Tibial nerve (tissue), 4 donors: ENCODE results near the gene SRRM5. TPM values are rescaled to one million over a fixed set of nuclear protein-coding genes. Genes with fewer than 3 reads are reported as not detected.
A peak's percentile ranks its signal among the peaks of the same experiment; 100 is the strongest.

Experiments used
- DNase-seq, 2 donors: peaks; one replicate each; pipeline ENCODE4 v3.0.0-alpha.2; 2019; ENCODE audit warnings: low spot score in 2 of 2
- H3K27ac ChIP-seq, 4 donors: fragments of 200-600 bp; sonication (generic) in 3 of 4; one replicate each; pipeline ENCODE4 v1.5.1; 2017 to 2019; ENCODE audit warnings: mild to moderate bottlenecking in 1 of 4
- H3K27me3 ChIP-seq, 2 donors: fragments of 200-600 bp; sonication (generic) in 1 of 2; one replicate each; pipeline versions ENCODE4 v1.5.1 to v1.6.0; 2017 to 2019
- H3K36me3 ChIP-seq, 3 donors: fragments of 200-600 bp; sonication (generic); one replicate each; pipeline ENCODE4 v1.5.1; 2018 to 2019
- H3K4me1 ChIP-seq, 4 donors: fragments of 200-600 bp; sonication (generic) in 3 of 4; one replicate each; pipeline ENCODE4 v1.5.1; 2017 to 2019
- H3K4me3 ChIP-seq, 4 donors: fragments of 200-600 bp; sonication (generic) in 3 of 4; one replicate each; pipeline ENCODE4 v1.5.1; 2017 to 2019; ENCODE audit warnings: mild to moderate bottlenecking in 1 of 4, moderate library complexity in 1 of 4
- H3K9me3 ChIP-seq, 4 donors: fragments of 200-600 bp; sonication (generic) in 3 of 4; one replicate each; pipeline ENCODE4 v1.5.1; 2017 to 2019
- EP300 ChIP-seq, 2 donors: sonication (generic); formaldehyde crosslinking; IDR thresholded peaks; one replicate each; pipeline ENCODE4 v1.6.1; 2017; ENCODE audit warnings: antibody characterized with exemption in 2 of 2, mild to moderate bottlenecking in 1 of 2
- POLR2A ChIP-seq, 2 donors: fragments of 450-650 bp; IDR thresholded peaks; one replicate each; pipeline ENCODE4 v1.6.1; 2017; ENCODE audit warnings: antibody characterized with exemption in 2 of 2, mild to moderate bottlenecking in 2 of 2, moderate library complexity in 2 of 2
- WGBS, 2 donors: methylation state at CpG; one replicate each; pipeline ENCODE4 v1.1.5; 2018; 5-methylcytosine and 5-hydroxymethylcytosine counted together
- total RNA-seq, 4 donors: library from RNA; depleted of rRNA; stranded (reverse); fragments of >200 nt; gene quantifications; one replicate each; pipeline ENCODE4 v1.1.0, GENCODE V29; 2016
- TF ChIP-seq, protein P1 (sequence below), 5 experiments: fragments of 200-600 bp in 3 of 5; fragments of 450-650 bp in 2 of 5; sonication (generic) in 3 of 5; IDR thresholded peaks; one replicate each; pipeline ENCODE4 v1.5.1; 2016 to 2019; ENCODE audit warnings: antibody characterized with exemption in 5 of 5, mild to moderate bottlenecking in 3 of 5, moderate library complexity in 2 of 5

SRRM5 gene
- total RNA-seq, 4 donors from 2014 or later = 0.20 to 0.84 (median 0.52) TPM

DNA sequence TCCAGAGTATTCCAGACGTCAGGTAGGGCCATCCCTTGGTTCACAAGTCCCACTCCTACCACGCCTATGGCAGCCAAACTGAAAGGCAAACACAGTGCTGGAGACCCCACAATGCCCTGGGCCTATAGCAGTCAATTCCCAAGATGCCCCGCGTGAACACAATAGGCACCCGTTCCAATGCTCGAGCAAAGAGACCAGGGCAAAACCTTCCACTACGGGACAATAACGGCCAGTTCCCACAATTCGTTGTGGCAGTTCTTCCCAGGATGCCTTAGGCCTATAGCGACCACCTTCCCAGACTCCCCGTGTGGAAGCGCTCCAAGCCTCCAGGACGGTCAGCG lies 7.0 kb downstream of the SRRM5 start:
- Histone ChIP-seq H3K9me3 (no peaks in the 10 kb centered on the region), H3K27me3 (no peaks in the 10 kb centered on the region), H3K36me3 (peaks cover 0 to 6% (median 0%) of the 10 kb centered on the region in 3 donors), H3K4me3 (peak overlapping the region; percentile 59 to 99 (median 92)), H3K27ac (peak overlapping the region; percentile 94 to 96 (median 96)), H3K4me1 (peaks cover 0 to 40% (median 11%) of the 10 kb centered on the region in 4 donors)
- no peak for DNase-seq
- no peak for TF ChIP-seq EP300 (IDR thresholded peaks at IDR 0.05)
- TF ChIP-seq, protein P1, sequence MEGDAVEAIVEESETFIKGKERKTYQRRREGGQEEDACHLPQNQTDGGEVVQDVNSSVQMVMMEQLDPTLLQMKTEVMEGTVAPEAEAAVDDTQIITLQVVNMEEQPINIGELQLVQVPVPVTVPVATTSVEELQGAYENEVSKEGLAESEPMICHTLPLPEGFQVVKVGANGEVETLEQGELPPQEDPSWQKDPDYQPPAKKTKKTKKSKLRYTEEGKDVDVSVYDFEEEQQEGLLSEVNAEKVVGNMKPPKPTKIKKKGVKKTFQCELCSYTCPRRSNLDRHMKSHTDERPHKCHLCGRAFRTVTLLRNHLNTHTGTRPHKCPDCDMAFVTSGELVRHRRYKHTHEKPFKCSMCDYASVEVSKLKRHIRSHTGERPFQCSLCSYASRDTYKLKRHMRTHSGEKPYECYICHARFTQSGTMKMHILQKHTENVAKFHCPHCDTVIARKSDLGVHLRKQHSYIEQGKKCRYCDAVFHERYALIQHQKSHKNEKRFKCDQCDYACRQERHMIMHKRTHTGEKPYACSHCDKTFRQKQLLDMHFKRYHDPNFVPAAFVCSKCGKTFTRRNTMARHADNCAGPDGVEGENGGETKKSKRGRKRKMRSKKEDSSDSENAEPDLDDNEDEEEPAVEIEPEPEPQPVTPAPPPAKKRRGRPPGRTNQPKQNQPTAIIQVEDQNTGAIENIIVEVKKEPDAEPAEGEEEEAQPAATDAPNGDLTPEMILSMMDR (IDR thresholded peaks at IDR 0.05) = no peak
- TF ChIP-seq POLR2A (IDR thresholded peaks at IDR 0.05) = no peak
- WGBS, 2 donors = 0 to 2% methylated on average over 14 of the region's 14 CpGs

DNA sequence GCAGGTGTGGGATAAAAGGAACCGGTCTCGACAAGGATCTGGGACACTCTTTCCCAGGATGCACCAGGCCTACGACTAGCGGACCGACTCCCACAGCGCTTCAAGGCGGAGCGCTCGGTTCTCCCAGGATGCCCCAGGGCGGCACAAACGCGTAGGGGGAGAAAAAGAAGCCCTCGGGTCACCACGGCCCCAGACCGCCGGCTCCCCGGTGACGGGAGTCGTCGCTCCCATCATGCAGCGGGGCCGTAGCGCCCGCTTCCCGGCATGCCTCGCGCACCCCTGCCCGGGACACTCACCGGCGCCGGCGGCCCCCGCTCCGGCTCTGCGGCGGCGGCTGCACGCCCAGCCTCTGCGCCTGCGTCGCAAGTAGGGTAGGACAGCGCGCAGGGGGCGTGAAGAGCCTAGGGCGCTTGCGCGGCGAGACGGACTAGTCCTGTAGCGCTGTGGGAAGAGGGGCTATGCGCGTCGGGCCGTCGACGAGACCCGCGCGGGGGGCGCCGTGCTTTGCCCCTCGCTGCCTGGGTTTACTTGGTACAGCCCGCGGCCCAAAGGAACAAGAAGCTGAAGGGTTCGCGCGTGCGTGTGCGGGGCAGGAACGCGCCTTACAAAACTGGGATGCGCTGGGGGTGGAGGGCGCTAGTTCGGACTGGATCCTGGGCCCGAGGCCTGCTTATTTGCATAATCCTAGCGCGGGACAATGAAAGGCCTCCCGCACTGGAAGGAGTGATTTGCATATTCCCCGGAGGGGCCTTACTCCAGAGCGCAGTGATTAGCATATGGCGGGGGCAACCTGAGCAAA lies 7.6 kb downstream of the SRRM5 start, which contains the start of gene ZNF428:
Gene ZNF428 (minus strand): TSS at position 368 of the 799 bp plus-strand sequence. CDS start 5,325 bp downstream, outside the sequence.
- Histone ChIP-seq H3K27ac (peak within 1 kb of the TSS; percentile 94 to 96 (median 96)), H3K36me3 (peaks cover 0 to 7% (median 0%) of the 10 kb centered on the region in 3 donors), H3K27me3 (no peaks in the 10 kb centered on the region), H3K9me3 (no peaks in the 10 kb centered on the region), H3K4me1 (peaks cover 0 to 36% (median 11%) of the 10 kb centered on the region in 4 donors), H3K4me3 (peak within 1 kb of the TSS; percentile 59 to 99 (median 92))
- DNase-seq = peak; percentile 66 to 69
- TF ChIP-seq, protein P1 (IDR thresholded peaks at IDR 0.05) = peak in 1 of 5 experiments; percentile 42
- TF ChIP-seq EP300 (IDR thresholded peaks at IDR 0.05) (peak in 1 of 2 donors; percentile 81), POLR2A (IDR thresholded peaks at IDR 0.05) (peak; percentile 67 to 82)
- WGBS, 2 donors = 0% methylated on average over 48 to 72 of the region's 81 CpGs

DNA sequence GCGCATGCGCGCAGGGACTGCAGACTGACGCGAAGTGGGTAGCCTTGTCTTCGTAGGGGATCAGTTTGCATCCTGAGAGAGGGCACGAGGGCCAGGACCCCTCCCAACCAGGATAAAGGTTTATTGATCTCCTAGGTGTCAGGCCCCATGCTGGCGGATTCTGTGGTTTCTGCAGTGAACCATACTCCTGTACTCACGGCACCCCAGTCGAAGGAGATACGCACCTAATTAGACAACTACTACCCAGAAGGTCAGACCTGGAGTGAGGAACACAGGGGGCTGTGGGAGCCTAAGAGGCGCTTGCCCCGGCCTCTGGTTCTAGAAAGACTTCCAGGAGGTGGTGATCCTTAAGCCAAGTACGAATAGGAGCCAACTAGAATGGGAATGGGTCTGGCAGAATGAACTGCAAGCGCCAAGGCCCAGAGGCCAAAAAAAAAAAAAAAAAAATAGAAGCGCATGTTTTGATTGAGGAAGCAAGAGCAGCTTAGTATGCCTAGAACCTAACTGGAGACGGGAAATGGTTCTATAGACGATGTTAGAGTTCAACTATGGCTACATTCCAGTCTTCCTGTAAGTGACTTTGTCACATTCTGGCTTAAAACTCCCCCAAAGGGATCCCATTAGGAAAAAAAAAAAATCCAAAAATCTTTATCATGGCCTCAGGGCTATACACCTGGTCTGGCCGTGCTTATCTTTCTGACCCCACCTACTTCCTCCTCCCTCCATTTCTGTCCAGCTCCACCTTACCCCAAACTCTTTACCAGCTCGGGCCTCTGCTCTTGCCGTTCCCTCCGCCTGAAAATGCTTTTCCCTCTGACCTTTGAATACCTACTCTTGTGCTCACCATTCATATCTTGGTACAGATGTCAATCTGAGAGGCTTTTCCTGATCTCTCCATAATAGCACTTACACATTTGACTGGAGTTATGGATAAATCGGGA lies 8.4 kb downstream of the SRRM5 start:
- Histone ChIP-seq H3K27ac (peak overlapping the region; percentile 94 to 96 (median 96)), H3K4me3 (peak overlapping the region; percentile 59 to 99 (median 92)), H3K36me3 (peaks cover 0 to 7% (median 2%) of the 10 kb centered on the region in 3 donors), H3K27me3 (no peaks in the 10 kb centered on the region), H3K4me1 (peaks cover 0 to 42% (median 11%) of the 10 kb centered on the region in 4 donors), H3K9me3 (no peaks in the 10 kb centered on the region)
- no peak for DNase-seq
- TF ChIP-seq EP300 (IDR thresholded peaks at IDR 0.05) (no peak), POLR2A (IDR thresholded peaks at IDR 0.05) (no peak)
- TF ChIP-seq, protein P1 (IDR thresholded peaks at IDR 0.05) = no peak
- 36 to 40% methylated on average over 21 to 22 of the region's 23 CpGs for WGBS, 2 donors

DNA sequence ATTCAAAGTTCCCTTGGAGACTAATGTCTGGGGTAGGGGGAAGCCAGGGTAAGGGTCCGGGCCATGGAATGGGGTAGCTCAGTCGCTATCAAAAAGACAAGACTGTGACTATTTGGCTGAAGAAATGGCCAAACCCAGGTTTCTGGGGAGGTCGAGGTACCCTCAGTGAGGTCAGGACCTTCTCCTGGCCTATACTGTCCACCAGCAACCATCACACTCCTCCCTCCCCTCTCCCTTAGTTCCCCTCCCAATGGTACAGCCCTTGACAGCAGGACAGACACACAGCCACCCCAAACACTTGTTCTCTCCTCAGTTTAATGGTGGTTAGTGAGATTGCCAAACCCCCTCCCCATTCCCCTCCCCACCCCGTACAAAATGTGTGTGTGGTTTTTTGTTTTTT lies 10.2 kb downstream of the SRRM5 start:
- TF ChIP-seq, protein P1 (IDR thresholded peaks at IDR 0.05) = no peak
- TF ChIP-seq POLR2A (IDR thresholded peaks at IDR 0.05) (no peak), EP300 (IDR thresholded peaks at IDR 0.05) (no peak)

More for the DNA sequence above, 10.2 kb downstream of the SRRM5 start:
- Histone ChIP-seq H3K4me3 (no peak overlapping the region), H3K4me1 (peaks cover 0 to 50% (median 11%) of the 10 kb centered on the region in 4 donors), H3K9me3 (no peaks in the 10 kb centered on the region), H3K36me3 (peaks cover 0 to 22% (median 2%) of the 10 kb centered on the region in 3 donors), H3K27ac (no peak overlapping the region), H3K27me3 (peaks cover 0 to 3% of the 10 kb centered on the region in 2 donors)
- 56 to 74% methylated on average over 4 of the region's 4 CpGs for WGBS, 2 donors
- no peak for DNase-seq
